NCI-H2029 (cell line): ENCODE results near the gene BMPR1A.
"Not testable (repeated sequence)": the region's sequence is repeated elsewhere in the genome, so short reads cannot be mapped to it uniquely, and the experiment has no call there.

Experiments
- DNase-seq: peaks from one replicate; lab custom pipeline; 2025; lab: John Stamatoyannopoulos, UW

BMPR1A gene

DNA sequence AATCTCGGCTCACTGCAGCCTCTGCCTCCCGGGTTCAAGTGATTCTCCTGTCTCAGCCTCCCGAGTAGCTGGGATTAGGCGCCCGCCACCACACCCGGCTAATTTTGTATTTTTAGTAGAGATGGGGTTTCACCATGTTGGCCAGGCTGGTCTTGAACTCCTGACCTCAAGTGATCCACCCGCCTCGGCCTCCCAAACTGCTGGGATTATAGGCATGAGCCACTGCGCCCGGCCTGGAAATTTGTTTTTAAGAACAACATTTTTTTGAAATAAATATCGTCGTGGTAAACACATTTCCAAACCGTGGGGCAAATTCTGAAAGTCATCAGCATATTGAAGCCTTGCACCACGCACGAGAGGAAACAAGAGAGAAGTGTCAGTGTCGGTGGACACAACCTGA is 183.7 kb downstream of the BMPR1A start:
- not testable (repeated sequence) for DNase-seq

DNA sequence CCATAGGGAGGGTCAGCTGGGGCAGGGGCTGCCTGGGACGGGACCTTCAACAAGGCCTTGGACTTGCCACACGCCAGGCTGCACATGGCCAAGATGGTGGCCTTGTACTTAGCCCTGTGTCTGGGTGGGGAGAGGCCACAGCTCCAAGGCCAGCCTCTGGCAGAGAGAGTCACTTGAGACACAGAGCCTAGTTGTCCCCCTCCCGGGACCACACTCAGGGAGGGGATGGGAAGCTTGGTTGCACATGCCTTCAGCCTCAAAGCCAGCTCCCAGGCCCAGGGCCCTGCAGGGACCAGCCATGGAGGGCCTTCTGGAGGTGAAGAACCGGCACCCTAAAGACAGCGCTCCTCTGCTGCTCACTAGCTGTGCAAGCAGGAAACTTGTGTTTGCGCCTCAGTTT is 184.3 kb downstream of the BMPR1A start:
- DNase-seq: no peak

- DNase-seq: no peak
Measured at GRCh38 chr10:86941426-86941825, 185.0 kb downstream of the BMPR1A start.

- DNase-seq: no peak
Measured at GRCh38 chr10:86941991-86942421, 185.6 kb downstream of the BMPR1A start.

DNA sequence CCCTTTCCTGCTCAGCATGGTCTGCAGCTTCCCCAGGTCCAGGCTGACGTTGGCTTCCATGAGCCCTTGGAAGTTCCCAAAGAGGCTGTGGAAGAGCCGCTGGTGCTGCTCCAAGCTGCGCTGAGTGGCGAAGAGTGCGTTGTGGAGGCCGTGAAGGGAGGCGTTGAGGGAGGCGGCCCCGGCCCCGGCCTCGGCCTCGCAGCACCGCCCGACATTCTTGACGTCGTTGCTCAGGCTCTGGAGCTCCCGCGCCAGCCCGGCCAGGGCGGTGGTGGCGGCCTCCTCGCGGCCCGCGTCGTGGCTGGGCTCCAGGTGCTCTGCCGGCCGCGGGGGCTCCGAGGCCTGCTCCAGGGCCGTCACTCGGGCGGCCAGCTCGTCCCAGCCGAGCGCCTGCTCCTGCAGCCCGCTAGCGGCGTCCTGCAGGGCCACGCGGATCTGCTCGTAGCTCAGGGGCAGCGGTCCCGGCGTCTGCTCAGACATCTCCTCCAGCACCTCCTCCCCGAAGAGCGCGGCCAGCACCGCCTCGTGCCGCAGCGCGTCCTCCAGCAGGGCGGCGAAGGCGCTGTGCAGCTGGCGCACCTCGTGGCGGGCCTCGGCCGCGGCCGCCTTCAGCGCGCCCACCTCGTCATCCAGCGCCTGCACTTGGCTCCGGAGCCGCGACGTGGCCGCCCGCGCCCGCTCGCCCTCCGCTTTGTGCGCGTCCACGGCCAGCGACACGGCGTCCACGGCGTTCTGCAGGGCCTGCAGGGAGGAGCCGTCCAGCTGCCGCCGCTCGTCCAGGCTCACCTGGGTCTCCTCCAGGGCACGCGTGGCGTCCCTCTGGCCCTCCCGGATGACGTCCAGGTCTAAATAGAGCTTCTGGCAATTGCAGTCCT is 186.3 kb downstream of the BMPR1A start:
- DNase-seq: no peak

GRCh38 chr10:86943316-86944030 is 187.1 kb downstream of the BMPR1A start:
- DNase-seq: no peak

- DNase-seq: no peak
Measured at GRCh38 chr10:86944031-86944419, 187.6 kb downstream of the BMPR1A start.

DNA sequence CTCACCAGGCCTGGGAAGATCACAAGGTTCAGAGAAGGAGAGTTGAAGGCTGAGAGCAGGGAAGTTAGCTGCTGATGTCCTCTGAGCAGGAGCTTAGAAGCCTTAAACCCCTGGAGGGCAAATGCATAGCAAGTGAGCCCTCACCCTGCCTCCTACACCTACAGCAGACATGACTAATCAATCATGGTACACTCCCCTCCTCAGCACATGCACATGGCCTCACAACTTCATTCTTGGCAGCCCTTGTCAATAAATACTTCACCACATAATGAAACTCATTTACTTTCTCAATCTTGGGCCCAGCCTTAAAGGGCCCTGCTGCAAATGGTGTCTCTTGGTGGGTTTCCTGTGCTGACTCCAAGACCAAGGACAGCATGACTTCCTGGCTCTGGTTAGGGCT is 188.1 kb downstream of the BMPR1A start:
- no peak for DNase-seq

GRCh38 chr10:86944907-86945306 is 188.5 kb downstream of the BMPR1A start:
- DNase-seq: no peak

- no peak for DNase-seq
Measured at GRCh38 chr10:86945361-86946212, 189.2 kb downstream of the BMPR1A start.

- peak; percentile 71 for DNase-seq
Measured at GRCh38 chr10:86946213-86947155, 190.1 kb downstream of the BMPR1A start.

- DNase-seq: not testable (repeated sequence)
Measured at GRCh38 chr10:86947806-86948205, 191.4 kb downstream of the BMPR1A start.

GRCh38 chr10:86950349-86950748 is 193.9 kb downstream of the BMPR1A start:
- DNase-seq: no peak

GRCh38 chr10:86951184-86951761 is 194.9 kb downstream of the BMPR1A start:
- no peak for DNase-seq

DNA sequence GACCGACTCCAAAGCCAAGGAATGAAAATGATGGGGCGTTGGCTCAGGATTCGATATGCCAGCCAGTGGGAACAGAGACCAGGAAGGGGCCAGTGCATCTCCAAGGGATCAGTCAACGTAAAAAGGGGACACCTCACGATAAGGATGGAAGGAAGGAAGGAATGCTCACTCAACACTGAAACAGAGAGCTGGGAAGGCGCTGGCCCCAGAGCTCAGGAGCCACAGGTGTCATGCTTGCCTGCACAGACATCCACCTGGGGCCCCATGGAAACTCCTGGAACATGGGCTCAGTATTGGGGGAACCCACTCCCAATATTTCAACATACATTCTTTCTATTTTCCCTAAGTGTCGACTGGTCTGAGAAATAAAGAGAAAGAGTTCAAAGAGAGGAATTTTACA is 195.7 kb downstream of the BMPR1A start:
- no peak for DNase-seq

DNA sequence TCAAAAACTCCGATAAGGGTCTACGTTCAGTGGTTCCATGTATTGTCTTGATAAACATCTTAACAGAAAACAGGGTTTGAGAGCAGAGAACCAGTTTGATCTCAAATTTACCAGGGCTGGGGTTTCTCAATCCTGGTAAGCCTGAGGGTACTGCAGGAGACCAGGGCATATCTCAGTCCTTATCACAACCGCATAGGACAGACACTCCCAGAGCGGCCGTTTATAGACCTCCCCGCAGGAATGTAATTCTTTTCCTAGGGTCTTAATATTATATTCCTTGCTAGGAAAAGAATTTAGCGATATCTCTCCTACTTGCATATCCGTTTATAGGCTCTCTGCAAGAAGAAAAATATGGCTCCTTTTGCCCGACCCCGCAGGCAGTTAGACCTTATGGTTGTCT is 196.3 kb downstream of the BMPR1A start:
- not testable (repeated sequence) for DNase-seq

DNA sequence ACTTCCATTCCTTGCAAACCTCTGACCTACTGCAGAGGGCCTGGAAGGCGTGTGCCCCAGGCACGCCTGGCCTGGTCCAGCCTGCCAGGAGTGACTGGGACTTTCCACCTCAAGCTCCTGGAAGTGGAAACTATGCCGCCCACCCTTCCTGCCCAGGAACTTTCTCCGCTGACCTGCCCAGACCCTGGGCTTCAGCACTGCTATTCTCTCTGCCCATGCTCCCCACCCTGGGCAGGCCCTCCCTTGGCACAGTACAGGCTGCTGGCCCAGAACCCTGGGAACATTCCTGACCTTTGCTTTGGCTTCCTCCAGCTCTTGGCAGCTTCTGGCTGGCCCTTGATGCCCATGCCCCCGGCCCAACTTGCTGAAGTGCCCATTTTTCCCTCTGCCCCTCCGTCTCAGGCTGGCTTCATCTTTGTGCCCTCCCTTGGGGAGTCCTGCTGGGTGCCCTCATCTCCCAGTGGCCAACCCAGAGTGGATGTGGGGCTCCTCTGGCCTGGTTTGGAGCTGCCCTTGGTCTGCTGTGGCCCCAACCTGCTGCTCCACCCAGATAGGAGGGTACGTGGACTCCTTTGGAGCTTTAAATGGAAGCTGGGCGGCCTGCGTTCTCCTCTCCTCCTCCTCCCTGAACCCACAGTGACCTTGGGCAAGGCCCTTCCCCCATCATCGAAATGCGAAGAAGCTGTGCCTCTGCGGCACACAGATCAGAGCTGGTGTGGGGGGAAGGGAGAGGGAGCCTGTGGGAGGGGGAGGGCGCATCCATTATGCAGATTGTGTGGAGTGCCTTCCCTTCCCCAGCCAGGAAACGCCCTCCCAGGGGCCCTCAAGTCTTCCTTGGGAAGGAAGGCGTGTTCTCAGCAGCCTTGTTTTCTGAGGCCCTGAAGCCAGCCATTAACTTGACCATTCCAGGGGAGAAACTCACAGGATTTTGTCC is 197.6 kb downstream of the BMPR1A start:
- no peak for DNase-seq

- no peak for DNase-seq
Measured at GRCh38 chr10:86954681-86955500, 198.5 kb downstream of the BMPR1A start.
